OCI-LY1 (cell line): ENCODE measurements around the gene RASSF8.

Experiments
- EZH2 ChIP-seq: fragments of 200-600 bp; sonication (generic), shearing (Covaris generic); IDR thresholded peaks from 2 replicates; pipeline ENCODE4 v1.8.0; 2017; ENCODE audit warnings: borderline replicate concordance, mixed run types, mild to moderate bottlenecking, antibody characterized with exemption, low read length, moderate library complexity, mixed read lengths
- TF ChIP-seq, protein P1 (sequence below): fragments of 200-600 bp; sonication (generic), shearing (Covaris generic); IDR thresholded peaks from 2 replicates; pipeline ENCODE4 v1.5.1; 2017; ENCODE audit warnings: mild to moderate bottlenecking, antibody characterized with exemption, low read length, moderate library complexity, mixed read lengths

- TF ChIP-seq EZH2 = no peak
- TF ChIP-seq, protein P1, sequence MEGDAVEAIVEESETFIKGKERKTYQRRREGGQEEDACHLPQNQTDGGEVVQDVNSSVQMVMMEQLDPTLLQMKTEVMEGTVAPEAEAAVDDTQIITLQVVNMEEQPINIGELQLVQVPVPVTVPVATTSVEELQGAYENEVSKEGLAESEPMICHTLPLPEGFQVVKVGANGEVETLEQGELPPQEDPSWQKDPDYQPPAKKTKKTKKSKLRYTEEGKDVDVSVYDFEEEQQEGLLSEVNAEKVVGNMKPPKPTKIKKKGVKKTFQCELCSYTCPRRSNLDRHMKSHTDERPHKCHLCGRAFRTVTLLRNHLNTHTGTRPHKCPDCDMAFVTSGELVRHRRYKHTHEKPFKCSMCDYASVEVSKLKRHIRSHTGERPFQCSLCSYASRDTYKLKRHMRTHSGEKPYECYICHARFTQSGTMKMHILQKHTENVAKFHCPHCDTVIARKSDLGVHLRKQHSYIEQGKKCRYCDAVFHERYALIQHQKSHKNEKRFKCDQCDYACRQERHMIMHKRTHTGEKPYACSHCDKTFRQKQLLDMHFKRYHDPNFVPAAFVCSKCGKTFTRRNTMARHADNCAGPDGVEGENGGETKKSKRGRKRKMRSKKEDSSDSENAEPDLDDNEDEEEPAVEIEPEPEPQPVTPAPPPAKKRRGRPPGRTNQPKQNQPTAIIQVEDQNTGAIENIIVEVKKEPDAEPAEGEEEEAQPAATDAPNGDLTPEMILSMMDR = no peak
Observed at GRCh38 chr12:26080911-26081310, 122.4 kb downstream of the RASSF8 start.
